ENCODE data around the gene CCL19. TPM values are rescaled to one million over a fixed set of nuclear protein-coding genes. Genes with fewer than 3 reads are reported as not detected.

CCL19 gene
- total and polyA plus RNA-seq, 7 donors: 0.23 to 0.31 TPM; not detected in 5

DNA sequence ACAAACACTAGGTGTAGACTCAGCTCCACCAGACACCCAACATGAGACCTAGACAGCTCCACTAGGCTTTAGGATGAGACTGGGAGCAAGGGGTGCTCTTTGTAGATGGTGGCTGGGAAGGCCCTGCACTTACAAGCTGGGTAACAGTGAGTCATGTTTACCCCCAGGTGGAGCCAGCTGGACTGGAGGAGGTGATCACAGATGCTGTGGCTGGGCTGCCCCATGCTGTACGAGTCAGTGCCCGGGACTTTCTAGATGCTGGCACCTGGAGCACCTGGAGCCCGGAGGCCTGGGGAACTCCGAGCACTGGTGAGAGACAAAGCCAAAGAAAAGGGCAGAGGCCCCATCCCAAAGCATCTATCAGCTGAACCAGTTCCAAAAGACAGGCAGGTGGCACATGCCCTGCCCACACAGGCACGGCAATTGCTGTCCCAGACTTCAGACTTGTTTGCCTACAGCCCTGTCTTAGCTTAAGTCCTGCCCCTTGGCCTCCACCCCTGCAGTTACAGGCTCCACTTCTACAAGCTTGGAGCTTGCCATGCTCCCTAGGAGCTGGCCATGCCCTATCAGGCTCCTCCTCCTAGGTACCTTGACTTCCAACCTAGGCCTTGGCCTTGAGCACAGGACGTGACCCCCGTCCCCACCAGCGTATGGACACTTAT is 31.4 kb downstream of the CCL19 start:
- TF ChIP-seq, protein P1, sequence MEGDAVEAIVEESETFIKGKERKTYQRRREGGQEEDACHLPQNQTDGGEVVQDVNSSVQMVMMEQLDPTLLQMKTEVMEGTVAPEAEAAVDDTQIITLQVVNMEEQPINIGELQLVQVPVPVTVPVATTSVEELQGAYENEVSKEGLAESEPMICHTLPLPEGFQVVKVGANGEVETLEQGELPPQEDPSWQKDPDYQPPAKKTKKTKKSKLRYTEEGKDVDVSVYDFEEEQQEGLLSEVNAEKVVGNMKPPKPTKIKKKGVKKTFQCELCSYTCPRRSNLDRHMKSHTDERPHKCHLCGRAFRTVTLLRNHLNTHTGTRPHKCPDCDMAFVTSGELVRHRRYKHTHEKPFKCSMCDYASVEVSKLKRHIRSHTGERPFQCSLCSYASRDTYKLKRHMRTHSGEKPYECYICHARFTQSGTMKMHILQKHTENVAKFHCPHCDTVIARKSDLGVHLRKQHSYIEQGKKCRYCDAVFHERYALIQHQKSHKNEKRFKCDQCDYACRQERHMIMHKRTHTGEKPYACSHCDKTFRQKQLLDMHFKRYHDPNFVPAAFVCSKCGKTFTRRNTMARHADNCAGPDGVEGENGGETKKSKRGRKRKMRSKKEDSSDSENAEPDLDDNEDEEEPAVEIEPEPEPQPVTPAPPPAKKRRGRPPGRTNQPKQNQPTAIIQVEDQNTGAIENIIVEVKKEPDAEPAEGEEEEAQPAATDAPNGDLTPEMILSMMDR (IDR thresholded peaks at IDR 0.05): no peak
- H3K4me1 ChIP-seq: peaks cover 9% of the 10 kb centered on the region
- no peaks in the 10 kb centered on the region for H3K9me3 ChIP-seq
- H3K27me3 ChIP-seq (ENCODE audit: insufficient read depth in 3 of 3, low read length in 2 of 3): no peaks in the 10 kb centered on the region
- intact Hi-C loops (cut with DNase I): no loop called here
- 87 to 92% (median 90%) methylated on average over 8 of the region's 8 CpGs for WGBS, 3 donors
- DNase-seq (no peak), ATAC-seq (no peak)
- H3K4me3 ChIP-seq: no peak overlapping the region
- no peak overlapping the region for H3K27ac ChIP-seq
- peaks cover 0 to 18% of the 10 kb centered on the region in 2 donors for H3K36me3 ChIP-seq (ENCODE audit: insufficient read depth in 1 of 2, low read depth in 1 of 2)

DNA sequence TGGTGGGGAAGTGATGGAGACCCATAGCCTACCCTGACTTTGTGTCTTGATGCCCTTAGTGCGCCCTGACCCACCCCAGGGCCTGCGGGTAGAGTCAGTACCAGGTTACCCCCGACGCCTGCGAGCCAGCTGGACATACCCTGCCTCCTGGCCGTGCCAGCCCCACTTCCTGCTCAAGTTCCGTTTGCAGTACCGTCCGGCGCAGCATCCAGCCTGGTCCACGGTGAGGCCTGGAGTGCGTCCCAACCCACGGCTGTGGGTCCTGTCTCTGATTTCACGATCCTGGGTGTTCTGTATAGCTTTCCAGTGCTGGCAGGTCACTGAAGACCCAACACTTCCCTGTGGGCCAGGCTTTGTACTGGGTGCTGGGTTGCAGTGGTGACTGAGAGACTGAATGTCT is 32.6 kb downstream of the CCL19 start:
- Histone ChIP-seq H3K4me3 (no peak overlapping the region), H3K27ac (no peak overlapping the region), H3K27me3 (ENCODE audit: insufficient read depth in 3 of 3, low read length in 2 of 3) (no peaks in the 10 kb centered on the region), H3K36me3 (ENCODE audit: insufficient read depth in 1 of 2, low read depth in 1 of 2) (peaks cover 0 to 18% of the 10 kb centered on the region in 2 donors), H3K4me1 (peaks cover 17% of the 10 kb centered on the region), H3K9me3 (no peaks in the 10 kb centered on the region)
- DNase-seq (no peak), ATAC-seq (no peak)
- TF ChIP-seq, protein P1 (IDR thresholded peaks at IDR 0.05): no peak
- WGBS, 3 donors: 71 to 83% (median 78%) methylated on average over 14 of the region's 14 CpGs
- intact Hi-C loops (cut with DNase I): no loop called here

DNA sequence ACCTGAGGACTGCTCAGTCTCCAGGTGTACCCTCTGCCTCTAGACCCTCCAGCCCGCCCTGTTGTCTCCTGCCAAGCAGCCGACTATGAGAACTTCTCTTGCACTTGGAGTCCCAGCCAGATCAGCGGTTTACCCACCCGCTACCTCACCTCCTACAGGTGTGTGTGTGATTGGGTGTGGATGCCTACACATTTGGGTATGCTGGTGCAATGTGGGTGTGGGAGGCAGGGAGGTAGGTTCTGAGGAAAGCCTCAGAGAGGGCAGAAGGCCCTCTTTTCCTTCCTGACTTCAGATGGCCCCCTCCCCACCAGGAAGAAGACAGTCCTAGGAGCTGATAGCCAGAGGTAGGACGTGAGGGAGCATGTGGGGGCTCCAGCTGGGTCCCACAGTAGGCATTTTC is 34.1 kb downstream of the CCL19 start:
- Histone ChIP-seq H3K4me1 (peaks cover 29% of the 10 kb centered on the region), H3K4me3 (no peak overlapping the region), H3K36me3 (ENCODE audit: insufficient read depth in 1 of 2, low read depth in 1 of 2) (peaks cover 0 to 18% of the 10 kb centered on the region in 2 donors), H3K9me3 (no peaks in the 10 kb centered on the region), H3K27ac (no peak overlapping the region), H3K27me3 (ENCODE audit: insufficient read depth in 3 of 3, low read length in 2 of 3) (no peaks in the 10 kb centered on the region)
- WGBS, 3 donors: 91 to 93% (median 93%) methylated on average over 5 of the region's 5 CpGs
- TF ChIP-seq, protein P1 (IDR thresholded peaks at IDR 0.05): no peak
- intact Hi-C loops (cut with DNase I): no loop called here
- ATAC-seq (no peak), DNase-seq (no peak)

DNA sequence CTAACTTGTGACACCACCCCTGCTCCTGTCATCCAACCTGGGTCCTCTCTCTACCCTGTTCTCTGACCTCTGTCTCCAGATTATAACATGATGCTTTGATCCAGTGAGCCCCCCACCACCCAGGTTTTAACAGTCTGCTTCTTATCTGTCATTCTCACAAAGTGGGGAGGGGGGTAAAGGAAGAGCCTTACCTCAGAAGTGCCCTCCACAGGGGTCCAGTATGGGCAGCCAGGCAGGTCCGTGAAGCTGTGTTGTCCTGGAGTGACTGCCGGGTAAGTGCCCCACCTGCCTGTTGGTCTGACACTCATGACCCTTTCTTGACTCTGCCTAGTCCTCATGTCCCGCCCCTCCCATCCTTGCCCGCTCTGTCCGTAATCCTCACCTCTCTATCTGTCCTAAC is 35.7 kb downstream of the CCL19 start:
- H3K4me1 ChIP-seq: peaks cover 37% of the 10 kb centered on the region

More for the DNA sequence above, 35.7 kb downstream of the CCL19 start:
- 67 to 80% (median 71%) methylated on average over 5 of the region's 5 CpGs for WGBS, 3 donors
- intact Hi-C loops (cut with DNase I): no loop called here
- DNase-seq: no peak
- Histone ChIP-seq H3K27ac (no peak overlapping the region), H3K36me3 (ENCODE audit: insufficient read depth in 1 of 2, low read depth in 1 of 2) (peaks cover 0 to 15% of the 10 kb centered on the region in 2 donors), H3K27me3 (ENCODE audit: insufficient read depth in 3 of 3, low read length in 2 of 3) (no peaks in the 10 kb centered on the region), H3K9me3 (no peaks in the 10 kb centered on the region), H3K4me3 (no peak overlapping the region)
- no peak for ATAC-seq
- TF ChIP-seq, protein P1 (IDR thresholded peaks at IDR 0.05): no peak
